Hepatocyte (in vitro differentiated cells): ENCODE measurements around the gene ABLIM1.

ENCODE experiments used
- EZH2 ChIP-seq: fragments of 200-600 bp; sonication (generic); IDR thresholded peaks from 2 replicates; pipeline ENCODE4 v1.6.1; 2016; ENCODE audit warnings: antibody characterized with exemption, mild to moderate bottlenecking, borderline replicate concordance
- EZH2phosphoT487 ChIP-seq: fragments of 200-600 bp; sonication (generic); IDR thresholded peaks from one replicate; pipeline ENCODE4 v1.6.1; 2018; ENCODE audit warnings: antibody characterized with exemption, mild to moderate bottlenecking, low read depth, moderate library complexity; ENCODE audit not compliant: unreplicated experiment, severe bottlenecking
- TF ChIP-seq, protein P1 (sequence below): fragments of 200-600 bp; sonication (generic); IDR thresholded peaks from 2 replicates; pipeline ENCODE4 v1.5.1; 2016; ENCODE audit warnings: antibody characterized with exemption, mild to moderate bottlenecking; ENCODE audit not compliant: poor library complexity

DNA sequence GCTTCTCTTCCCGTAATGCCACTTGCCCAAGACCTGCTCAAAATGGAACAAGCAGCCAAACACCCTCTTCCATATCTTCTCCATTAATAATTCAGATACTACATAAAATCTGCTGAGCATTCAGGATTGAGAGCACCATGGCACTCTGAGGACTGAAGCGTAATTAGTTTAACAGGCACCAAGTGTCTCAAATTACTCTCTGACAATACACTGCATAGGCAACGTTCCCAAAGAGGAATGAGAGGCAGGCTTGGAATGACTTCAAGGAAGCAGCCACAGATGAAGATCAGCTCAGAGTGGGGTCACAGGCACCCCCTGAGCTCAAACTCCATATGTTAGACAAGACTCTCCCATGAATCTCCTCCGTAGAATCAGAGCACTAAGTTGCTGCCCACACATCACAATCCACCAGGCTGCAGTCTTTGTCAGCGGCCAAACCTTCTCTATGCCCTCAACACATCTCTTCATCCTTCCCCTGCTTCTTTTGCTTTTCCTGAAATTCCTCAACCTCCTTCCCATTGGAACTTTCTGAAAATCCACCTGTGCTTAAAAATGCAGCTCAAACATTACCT is 4.7 kb upstream of the ABLIM1 start:
- TF ChIP-seq EZH2 (no peak), EZH2phosphoT487 (no peak)
- TF ChIP-seq, protein P1, sequence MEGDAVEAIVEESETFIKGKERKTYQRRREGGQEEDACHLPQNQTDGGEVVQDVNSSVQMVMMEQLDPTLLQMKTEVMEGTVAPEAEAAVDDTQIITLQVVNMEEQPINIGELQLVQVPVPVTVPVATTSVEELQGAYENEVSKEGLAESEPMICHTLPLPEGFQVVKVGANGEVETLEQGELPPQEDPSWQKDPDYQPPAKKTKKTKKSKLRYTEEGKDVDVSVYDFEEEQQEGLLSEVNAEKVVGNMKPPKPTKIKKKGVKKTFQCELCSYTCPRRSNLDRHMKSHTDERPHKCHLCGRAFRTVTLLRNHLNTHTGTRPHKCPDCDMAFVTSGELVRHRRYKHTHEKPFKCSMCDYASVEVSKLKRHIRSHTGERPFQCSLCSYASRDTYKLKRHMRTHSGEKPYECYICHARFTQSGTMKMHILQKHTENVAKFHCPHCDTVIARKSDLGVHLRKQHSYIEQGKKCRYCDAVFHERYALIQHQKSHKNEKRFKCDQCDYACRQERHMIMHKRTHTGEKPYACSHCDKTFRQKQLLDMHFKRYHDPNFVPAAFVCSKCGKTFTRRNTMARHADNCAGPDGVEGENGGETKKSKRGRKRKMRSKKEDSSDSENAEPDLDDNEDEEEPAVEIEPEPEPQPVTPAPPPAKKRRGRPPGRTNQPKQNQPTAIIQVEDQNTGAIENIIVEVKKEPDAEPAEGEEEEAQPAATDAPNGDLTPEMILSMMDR, result no peak
